ENCODE data around the gene PCSK6.

The PCSK6 gene

DNA sequence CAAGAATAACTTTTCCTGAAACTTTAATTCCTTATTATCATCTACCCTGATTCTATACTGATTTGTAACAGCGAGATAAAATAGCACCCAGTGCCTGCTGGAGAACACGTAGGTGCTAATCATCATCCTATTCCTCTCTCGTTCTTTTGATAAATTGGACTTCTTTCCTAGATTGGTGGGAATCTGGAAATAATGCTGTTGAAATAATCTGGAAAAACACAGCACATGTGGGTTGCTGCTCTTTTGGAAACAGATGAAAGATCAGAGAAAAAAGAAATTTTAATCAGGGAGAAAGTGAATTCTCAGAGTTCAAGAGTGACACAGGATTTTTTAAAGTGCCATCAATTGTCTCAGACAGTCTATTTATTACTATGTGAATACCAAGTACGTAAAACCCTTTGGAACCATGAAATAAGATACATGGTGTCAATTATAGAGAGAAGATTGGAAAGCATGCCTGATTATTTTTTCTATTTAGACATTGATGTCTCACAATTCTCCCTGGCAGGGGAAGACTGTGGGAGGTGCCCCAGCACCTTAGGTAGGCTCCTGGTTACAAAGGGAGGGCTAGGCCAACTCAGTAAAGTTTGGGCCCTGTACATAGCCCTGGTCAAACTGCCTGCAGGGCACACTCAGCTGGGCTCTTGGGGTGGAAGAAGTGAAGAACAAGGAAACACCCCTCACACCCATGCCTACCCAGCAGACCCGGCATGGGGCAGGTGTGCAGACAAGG lies 134.4 kb downstream of the PCSK6 start:
- no peak for DNase-seq

- DNase-seq: no peak
Observed at GRCh38 chr15:101353240-101353639, 136.3 kb downstream of the PCSK6 start.

GRCh38 chr15:101351736-101352135 lies 137.8 kb downstream of the PCSK6 start:
- DNase-seq: no peak

DNA sequence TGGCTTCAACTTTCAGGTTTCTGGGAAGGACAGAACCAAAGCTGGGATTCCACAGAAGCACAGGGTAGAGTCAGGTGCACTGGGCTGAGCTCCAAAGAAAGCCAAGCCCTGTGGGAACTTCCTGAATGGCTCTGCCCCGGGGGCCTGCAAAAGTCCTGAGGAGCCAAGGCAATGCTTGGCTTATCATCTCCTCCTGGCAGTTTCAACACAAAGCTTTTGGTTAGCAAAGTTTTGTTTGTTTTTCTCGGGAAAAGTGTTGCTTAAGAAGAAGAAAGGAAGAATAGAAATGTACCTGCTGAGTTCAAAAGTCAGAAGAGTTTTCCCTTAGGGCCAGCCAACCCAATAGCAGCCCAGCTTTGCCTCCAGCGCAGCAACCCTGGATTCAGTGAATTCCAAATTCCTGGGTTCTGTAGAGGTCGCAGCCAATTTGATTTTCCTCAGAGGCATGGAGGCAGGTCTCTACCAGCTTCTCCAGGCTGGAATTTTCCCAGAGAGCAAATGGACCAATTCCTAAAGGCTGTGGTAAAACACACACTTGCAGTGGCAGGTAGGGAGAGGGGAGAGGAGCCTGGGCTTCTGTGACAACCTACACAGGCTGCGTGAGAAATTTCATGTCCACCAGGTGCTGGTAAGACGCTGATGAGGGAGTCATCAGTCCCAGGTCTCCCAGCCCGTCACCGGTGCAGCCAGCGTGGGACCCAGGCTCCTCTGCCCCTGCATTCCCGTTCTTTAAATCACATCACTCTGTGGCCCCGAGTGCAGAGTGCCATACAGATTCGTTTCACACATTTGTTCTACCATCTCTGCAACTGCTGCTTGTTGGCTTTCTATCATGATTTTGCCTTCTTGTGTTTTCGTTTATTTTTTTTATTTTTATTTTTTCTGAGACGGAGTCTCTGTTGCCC lies 140.2 kb downstream of the PCSK6 start:
- DNase-seq: no peak

- no peak for DNase-seq
Observed at GRCh38 chr15:101348643-101349042, 140.9 kb downstream of the PCSK6 start.

DNA sequence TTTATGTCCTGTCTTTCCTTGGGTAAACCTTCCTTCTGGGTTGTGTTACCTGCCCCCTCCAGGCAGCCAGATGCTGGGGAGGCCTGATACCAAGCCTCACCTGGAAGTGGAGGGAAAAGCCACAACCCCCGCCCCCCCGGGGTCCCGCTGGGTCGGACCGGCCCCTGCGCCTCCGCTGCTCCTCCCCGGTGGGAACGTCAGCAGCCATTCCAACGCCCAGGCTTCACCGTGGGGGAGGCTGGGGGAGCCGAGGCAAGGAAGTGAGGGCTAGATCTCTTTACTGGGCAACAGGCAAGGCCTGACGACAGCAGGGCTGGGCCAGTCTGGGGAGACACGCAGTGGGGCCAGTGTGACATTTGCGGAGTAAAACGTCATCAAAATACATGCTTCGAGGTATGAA lies 141.5 kb downstream of the PCSK6 start:
- DNase-seq: no peak

DNA sequence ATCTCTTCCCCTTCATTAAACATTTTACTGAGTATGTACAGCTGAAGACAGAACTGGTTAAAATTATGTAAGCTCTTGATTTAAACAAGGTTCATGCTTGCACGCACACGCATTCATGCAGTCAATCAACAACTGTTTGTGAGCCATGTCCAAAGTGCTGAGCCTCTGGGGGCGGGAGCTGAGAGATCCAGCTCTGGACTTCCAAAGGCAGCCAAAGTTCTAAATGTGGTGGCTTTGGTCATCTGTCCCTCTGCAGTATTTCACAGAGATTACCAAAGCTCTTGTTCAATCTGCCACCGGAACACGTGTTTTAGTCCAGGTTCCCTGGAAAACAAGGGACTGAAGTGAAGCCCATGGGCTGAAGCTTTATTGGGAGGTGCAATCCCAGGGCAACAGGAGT lies 142.1 kb downstream of the PCSK6 start:
- DNase-seq: no peak

GRCh38 chr15:101346928-101347327 lies 142.6 kb downstream of the PCSK6 start:
- no peak for DNase-seq

GRCh38 chr15:101342056-101342455 lies 147.5 kb downstream of the PCSK6 start:
- peak in 1 of 2 donors; percentile 43 for DNase-seq

- no peak for DNase-seq
Observed at GRCh38 chr15:101338502-101339057, 150.9 kb downstream of the PCSK6 start.

DNA sequence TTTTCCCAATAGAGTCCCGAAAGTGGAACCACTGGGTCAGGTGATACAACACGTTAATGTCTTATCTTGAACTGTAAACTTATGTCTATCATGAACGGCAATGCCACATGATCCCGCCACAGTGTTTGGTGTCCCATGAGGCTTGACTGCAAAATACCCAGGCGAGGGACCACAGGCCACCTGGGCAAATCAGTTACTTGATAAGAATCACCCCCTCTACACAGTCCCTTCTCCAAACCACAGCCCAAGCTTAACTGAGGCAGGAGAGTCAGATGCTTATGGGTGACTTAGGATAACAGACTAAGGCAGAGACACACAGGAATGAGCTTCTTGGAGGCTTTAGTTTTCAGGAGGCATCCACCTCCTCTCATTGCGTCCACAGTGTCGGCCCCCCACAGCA lies 151.5 kb downstream of the PCSK6 start:
- DNase-seq: no peak

DNA sequence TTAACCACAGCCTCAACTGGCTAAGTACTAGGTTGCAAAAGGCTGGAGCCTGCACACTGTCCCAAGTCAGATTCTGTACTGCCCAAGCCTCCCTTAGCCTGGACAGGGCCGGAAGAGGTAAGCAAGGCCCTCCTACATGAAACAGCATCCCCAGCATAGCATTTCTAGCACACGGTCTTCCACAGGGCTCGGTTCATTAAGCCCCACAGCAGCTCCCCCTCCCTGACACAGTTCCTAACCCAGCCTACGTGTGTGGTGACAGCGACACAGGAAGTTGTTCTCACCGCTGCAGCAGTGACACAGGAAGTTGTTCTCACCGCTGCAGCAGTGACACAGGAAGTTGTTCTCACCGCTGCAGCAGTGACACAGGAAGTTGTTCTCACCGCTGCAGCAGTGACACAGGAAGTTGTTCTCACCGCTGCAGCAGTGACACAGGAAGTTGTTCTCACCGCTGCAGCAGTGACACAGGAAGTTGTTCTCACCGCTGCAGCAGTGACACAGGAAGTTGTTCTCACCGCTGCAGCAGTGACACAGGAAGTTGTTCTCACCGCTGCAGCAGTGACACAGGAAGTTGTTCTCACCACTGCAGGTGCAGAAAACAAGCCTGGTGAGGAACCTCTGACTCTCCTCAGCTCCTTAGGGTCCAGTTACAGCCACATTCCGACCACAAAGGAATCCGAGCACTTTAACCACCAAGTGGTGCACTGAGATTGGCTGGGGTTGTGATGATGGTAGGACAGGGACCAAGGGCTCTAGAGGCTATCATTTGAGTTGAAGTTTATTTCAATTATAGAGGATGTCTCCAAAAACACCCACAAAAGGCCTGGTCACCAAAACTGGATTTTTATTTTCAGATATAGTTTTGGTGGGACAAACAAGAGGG lies 155.4 kb downstream of the PCSK6 start:
- peak in 1 of 2 donors; percentile 23 for DNase-seq

DNA sequence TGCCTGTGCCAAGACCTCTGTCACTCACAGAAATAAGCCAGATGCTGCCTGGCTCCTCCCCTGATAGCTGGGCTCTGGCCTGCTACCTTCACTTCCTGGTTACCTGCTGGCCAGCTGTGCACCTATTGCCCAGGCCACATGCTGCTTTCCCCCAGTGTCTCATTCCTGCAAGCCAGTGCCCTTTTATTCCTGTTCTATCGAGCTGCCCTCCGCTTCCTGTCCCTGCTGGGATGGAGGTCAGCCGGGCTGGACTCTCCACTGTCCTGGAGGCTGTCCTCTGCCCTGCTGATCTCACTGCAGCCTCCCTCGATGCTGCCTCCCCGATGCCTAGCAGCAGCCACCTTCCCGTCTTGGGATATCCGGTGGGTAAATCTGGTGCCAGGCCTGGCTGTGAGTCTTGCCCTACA lies 157.4 kb downstream of the PCSK6 start:
- DNase-seq: no peak

DNA sequence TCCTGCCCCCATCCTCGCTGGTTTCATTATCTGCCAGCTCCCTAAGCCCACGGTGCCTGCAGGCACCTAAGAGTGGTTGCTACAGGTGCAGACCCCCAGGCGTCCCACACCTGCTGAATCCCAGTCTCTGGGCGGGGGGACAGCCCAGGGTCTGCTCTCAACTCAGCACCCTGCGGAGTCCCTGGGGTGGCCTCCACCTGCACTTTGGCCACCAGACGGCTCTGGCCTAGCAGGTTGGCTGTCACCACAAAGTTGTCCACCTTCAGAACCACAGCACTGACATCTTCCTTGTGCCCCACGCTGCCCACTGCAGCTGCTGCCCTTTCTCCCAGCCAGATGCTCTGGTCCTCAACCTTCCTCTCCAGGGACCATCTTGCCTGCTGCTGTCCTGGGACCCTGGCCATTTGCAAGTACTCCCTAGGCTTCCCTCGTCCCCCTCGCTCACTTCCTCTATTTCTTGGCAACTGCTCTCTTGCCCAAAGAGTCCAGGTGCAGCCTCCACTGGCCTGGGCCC lies 159.6 kb downstream of the PCSK6 start:
- DNase-seq: no peak

GRCh38 chr15:101329309-101329863 lies 160.1 kb downstream of the PCSK6 start:
- no peak for DNase-seq

- no peak for DNase-seq
Observed at GRCh38 chr15:101328001-101328400, 161.5 kb downstream of the PCSK6 start.

GRCh38 chr15:101327147-101327740 lies 162.3 kb downstream of the PCSK6 start:
- no peak for DNase-seq

DNA sequence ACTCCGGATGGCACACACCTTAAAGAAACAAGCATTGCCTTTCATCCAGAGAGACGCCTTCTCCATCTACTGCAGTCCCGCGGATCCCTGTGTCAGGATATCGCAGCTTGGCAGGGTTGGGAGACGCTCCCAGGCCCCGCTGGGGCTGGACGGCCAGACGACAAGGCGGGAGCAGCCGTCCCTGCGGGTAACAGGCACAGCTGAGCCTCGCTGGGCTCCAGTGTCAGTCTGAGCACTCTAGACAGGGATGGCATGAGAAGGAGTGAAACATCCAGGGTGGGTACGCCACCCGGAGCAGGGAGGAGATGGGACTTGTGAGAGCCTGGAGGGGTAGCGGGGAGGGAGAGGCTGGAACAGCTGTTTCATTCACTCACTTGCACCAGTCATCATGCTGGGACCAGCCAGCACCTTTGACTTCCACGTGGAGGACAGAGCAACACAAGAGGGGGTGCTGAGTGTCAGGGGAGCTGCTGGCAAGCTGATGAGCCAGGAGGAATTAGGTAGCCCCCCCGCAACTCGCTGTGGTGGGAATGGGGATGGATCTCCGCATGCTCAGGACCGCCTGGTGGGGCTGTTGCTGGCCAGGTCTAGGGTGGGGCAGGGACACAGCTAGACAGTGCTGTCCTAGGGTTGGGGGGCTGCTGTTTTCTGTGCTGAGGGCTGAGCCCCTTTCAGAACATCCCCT lies 162.9 kb downstream of the PCSK6 start:
- no peak for DNase-seq

DNA sequence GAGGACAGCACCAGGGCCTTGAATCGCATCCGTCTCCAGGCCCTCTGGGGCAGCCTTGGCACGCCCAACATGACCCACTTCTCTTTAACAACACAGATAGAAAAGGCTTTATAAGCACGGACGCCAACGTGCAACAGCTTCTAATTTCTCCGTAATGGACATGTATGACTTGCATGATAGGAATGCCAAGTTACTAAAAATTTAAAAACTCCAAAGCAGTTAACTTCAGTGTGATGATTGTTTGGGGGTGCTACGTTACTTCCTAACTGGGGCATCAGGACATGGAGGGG lies 163.5 kb downstream of the PCSK6 start:
- DNase-seq: no peak

GRCh38 chr15:101325263-101326025 lies 164.1 kb downstream of the PCSK6 start:
- no peak for DNase-seq
